NCI-H1436 (cell line): Measurements from ENCODE around the gene TRAPPC8.
"Not testable (repeated sequence)": the region's sequence is repeated elsewhere in the genome, so short reads cannot be mapped to it uniquely, and the experiment has no call there.

Source experiments
- DNase-seq: peaks from one replicate; lab custom pipeline; 2025; lab: John Stamatoyannopoulos, UW

Gene TRAPPC8

GRCh38 chr18:31943878-31944816, 1.2 kb upstream of the TRAPPC8 start:
- DNase-seq, result no peak

GRCh38 chr18:31942291-31942998, 483 bp downstream of the TRAPPC8 start:
- DNase-seq, result no peak

- DNase-seq, result no peak
Observed at GRCh38 chr18:31941010-31941809, 1.7 kb downstream of the TRAPPC8 start.

- DNase-seq, result not testable (repeated sequence)
Observed at GRCh38 chr18:31934773-31935172, 8.2 kb downstream of the TRAPPC8 start.

- no peak for DNase-seq
Observed at GRCh38 chr18:31931886-31932240, 11.1 kb downstream of the TRAPPC8 start.

GRCh38 chr18:31931163-31931885, 11.6 kb downstream of the TRAPPC8 start:
- DNase-seq, result no peak

GRCh38 chr18:31929273-31929672, 13.7 kb downstream of the TRAPPC8 start:
- no peak for DNase-seq

GRCh38 chr18:31926988-31927387, 15.9 kb downstream of the TRAPPC8 start:
- not testable (repeated sequence) for DNase-seq

- no peak for DNase-seq
Observed at GRCh38 chr18:31920277-31920676, 22.7 kb downstream of the TRAPPC8 start.

GRCh38 chr18:31919366-31919765, 23.6 kb downstream of the TRAPPC8 start:
- not testable (repeated sequence) for DNase-seq

GRCh38 chr18:31918733-31919132, 24.2 kb downstream of the TRAPPC8 start:
- no peak for DNase-seq

GRCh38 chr18:31901063-31901462, 41.9 kb downstream of the TRAPPC8 start:
- no peak for DNase-seq

- DNase-seq, result not testable (repeated sequence)
Observed at GRCh38 chr18:31899771-31900170, 43.2 kb downstream of the TRAPPC8 start.

- no peak for DNase-seq
Observed at GRCh38 chr18:31892936-31893335, 50.0 kb downstream of the TRAPPC8 start.

GRCh38 chr18:31891566-31891965, 51.4 kb downstream of the TRAPPC8 start:
- no peak for DNase-seq

GRCh38 chr18:31884020-31884419, 58.9 kb downstream of the TRAPPC8 start:
- no peak for DNase-seq

- DNase-seq, result no peak
Observed at GRCh38 chr18:31880186-31880898, 62.6 kb downstream of the TRAPPC8 start.

GRCh38 chr18:31878358-31878757, 64.6 kb downstream of the TRAPPC8 start:
- no peak for DNase-seq

- DNase-seq, result no peak
Observed at GRCh38 chr18:31877900-31878299, 65.0 kb downstream of the TRAPPC8 start.

GRCh38 chr18:31876707-31877106, 66.2 kb downstream of the TRAPPC8 start:
- no peak for DNase-seq

- DNase-seq, result no peak
Observed at GRCh38 chr18:31875301-31875700, 67.6 kb downstream of the TRAPPC8 start.
